K562 (cell line): ENCODE data around the gene GPM6B. TPM values are rescaled to one million over a fixed set of nuclear protein-coding genes. Genes with fewer than 3 reads are reported as not detected.
A peak's percentile ranks its signal among the peaks of the same experiment; 100 is the strongest.

Source experiments
- ATAC-seq: fragments of 200-7000 bp; cut with Tn5 transposase; 3 replicates; pipeline ENCODE4 v1.9.1; 2020; ENCODE audit warnings: moderate library complexity
- BruUV-seq: library from RNA; stranded (reverse); fragments of 400-500 nt; replicated peaks from 2 replicates; lab custom pipeline; 2021; lab: Mats Ljungman, UMichigan
- CTCF ChIA-PET: fragments of 300-600 bp; formaldehyde crosslinking; extraction: SDS; loops from one replicate; lab custom pipeline; 2021; ENCODE audit warnings: low intra/inter-chr PET ratio; lab: Yijun Ruan, JAX
- POLR2A ChIA-PET: fragments of 300-600, 350-650 bp; sonication (Branson Sonifier 250); formaldehyde crosslinking; extraction: SDS; loops from one replicate; lab custom pipeline; 2021; ENCODE audit warnings: antibody characterized with exemption, inconsistent platforms; lab: Yijun Ruan, JAX
- DNase-seq, 4 experiments: peaks; one replicate each; pipeline versions ENCODE4 v3.0.0 to v3.0.0-alpha.2; 2011 to 2018; ENCODE audit warnings: low spot score in 3 of 4, mixed read lengths in 3 of 4; ENCODE audit errors: extremely low read depth in 1 of 4
- FAIRE-seq: peaks from 2 replicates; lab custom pipeline; 2011; peaks lifted over from hg19 to GRCh38; lab: Jason Lieb, UNC
- H2AFZ ChIP-seq: 2 replicates; pipeline ENCODE4 v1.6.0; 2011; ENCODE audit warnings: low read depth, low read length, control low read depth, inconsistent platforms
- H3K27ac ChIP-seq: fragments of 200-600 bp; 3 replicates; pipeline ENCODE4 v1.8.0; 2011; ENCODE audit warnings: low read depth, mild to moderate bottlenecking, control low read depth, inconsistent platforms, low read length, moderate library complexity, mixed read lengths; ENCODE audit errors: extremely low read depth
- H3K27me3 ChIP-seq, 2 experiments: fragments of 300-600 bp in 1 of 2; 2 replicates in 1 of 2; 3 replicates in 1 of 2; pipeline versions ENCODE4 v1.6.0 to v1.8.0; 2011; ENCODE audit warnings: inconsistent platforms in 2 of 2, low read length in 2 of 2, mild to moderate bottlenecking in 1 of 2, mixed read lengths in 1 of 2, moderate library complexity in 1 of 2; ENCODE audit not compliant: control insufficient read depth in 2 of 2, insufficient read depth in 2 of 2
- H3K36me3 ChIP-seq: fragments of 300-600 bp; 3 replicates; pipeline ENCODE4 v1.8.0; 2011; ENCODE audit warnings: mild to moderate bottlenecking, low read length, inconsistent platforms; ENCODE audit not compliant: control insufficient read depth, insufficient read depth
- H3K4me1 ChIP-seq, 2 experiments: fragments of 200-600 bp in 1 of 2; replicated peaks in 1 of 2; 2 replicates in 1 of 2; 3 replicates in 1 of 2; pipeline versions ENCODE4 v1.5.1 to v1.8.0; 2011; ENCODE audit warnings: inconsistent platforms in 2 of 2, low read length in 2 of 2, mild to moderate bottlenecking in 1 of 2, mixed read lengths in 1 of 2, moderate library complexity in 1 of 2; ENCODE audit not compliant: control insufficient read depth in 2 of 2, insufficient read depth in 2 of 2
- H3K4me2 ChIP-seq: 2 replicates; pipeline ENCODE4 v1.6.1; 2011; ENCODE audit warnings: low read length, control low read depth, inconsistent platforms, mixed read lengths; ENCODE audit not compliant: insufficient read depth
- H3K4me3 ChIP-seq: fragments of 200-600 bp; sonication (generic), shearing (Covaris generic); 2 replicates; pipeline ENCODE4 v1.5.1; 2016; ENCODE audit warnings: control low read depth, inconsistent platforms
- H3K79me2 ChIP-seq: fragments of 200-600 bp; 3 replicates; pipeline ENCODE4 v1.8.0; 2011; ENCODE audit warnings: low read length, inconsistent platforms; ENCODE audit not compliant: control insufficient read depth, insufficient read depth
- H3K9ac ChIP-seq, 2 experiments: 2 replicates each; pipeline versions ENCODE4 v1.6.0 to v1.6.1; 2011; ENCODE audit warnings: low read depth in 2 of 2, low read length in 2 of 2, control low read depth in 1 of 2, inconsistent platforms in 1 of 2, mild to moderate bottlenecking in 1 of 2, mixed read lengths in 1 of 2; ENCODE audit not compliant: insufficient read depth in 1 of 2
- H3K9me1 ChIP-seq: one replicate; pipeline ENCODE4 v1.6.0; 2011; ENCODE audit warnings: inconsistent platforms, mild to moderate bottlenecking, low read length, moderate library complexity; ENCODE audit not compliant: control insufficient read depth, insufficient read depth
- H3K9me3 ChIP-seq: replicated peaks from 2 replicates; pipeline ENCODE4 v1.5.1; 2011; ENCODE audit warnings: low read depth, low read length, inconsistent platforms; ENCODE audit not compliant: control insufficient read depth, insufficient read depth
- H4K20me1 ChIP-seq: replicated peaks from 2 replicates; pipeline ENCODE4 v1.6.1; 2011; ENCODE audit warnings: low read length, inconsistent platforms, mixed read lengths; ENCODE audit not compliant: control insufficient read depth, insufficient read depth
- DPF2 ChIP-seq: fragments of 450-650 bp; IDR thresholded peaks from 2 replicates; pipeline ENCODE4 v1.6.1; 2016
- SMARCA5 ChIP-seq: fragments of 450-650 bp; IDR thresholded peaks from 2 replicates; pipeline ENCODE4 v1.6.1; 2016
- ZFP1 ChIP-seq: fragments of 450-650 bp; formaldehyde crosslinking; IDR thresholded peaks from 2 replicates; pipeline ENCODE4 v1.4.0; 2020; ENCODE audit warnings: mild to moderate bottlenecking, mixed read lengths
- in situ Hi-C: fragments of 300-500 bp; cut with MboI; formaldehyde crosslinking; loops from 4 replicates; pipeline ENCODE4 v1.15.0; 2018; ENCODE audit warnings: inconsistent platforms, mixed read lengths
- intact Hi-C: fragments of 100-400 bp; cut with micrococcal nuclease; formaldehyde crosslinking; loops from 2 replicates; pipeline ENCODE4 v1.14.2; 2022
- polyA plus RNA-seq, 8 experiments: library from polyadenylated mRNA; depleted of rRNA in 4 of 8; stranded (reverse) in 5 of 8; unstranded in 3 of 8; fragments of >200 nt; fragmentation: Nextera tagmentation in 2 of 8; fragmentation: Illumina TruSeq in 1 of 8; extraction: Ambion mirVana in 2 of 8; extraction: Trizol in 1 of 8; gene quantifications; 2 replicates each; pipeline versions ENCODE4 v1.2.1 to v1.2.3, GENCODE V29; 2011 to 2014; ENCODE audit warnings: inconsistent platforms in 1 of 8, missing spikeins in 1 of 8
- total RNA-seq, 7 experiments: library from RNA; depleted of rRNA in 6 of 7; stranded (reverse); fragments of >200 nt in 6 of 7; fragmentation: Illumina TruSeq in 2 of 7; extraction: Trizol in 2 of 7; gene quantifications; 2 replicates each; pipeline versions ENCODE4 v1.2.1 to v1.2.3, GENCODE V29; 2011 to 2021; ENCODE audit warnings: low replicate concordance in 1 of 7
- TF ChIP-seq, protein P1 (sequence below): fragments of 450-650 bp; IDR thresholded peaks from 2 replicates; pipeline ENCODE4 v1.6.1; 2016
- TF ChIP-seq, protein P2 (sequence below), 2 experiments: IDR thresholded peaks in 1 of 2; conservative IDR thresholded peaks in 1 of 2; 2 replicates each; pipeline ENCODE4 v1.6.1; 2016; ENCODE audit warnings: low read depth in 2 of 2, mild to moderate bottlenecking in 1 of 2, missing compliant biosample characterization in 1 of 2, missing genetic modification characterization in 1 of 2, moderate library complexity in 1 of 2

Gene GPM6B
- total and polyA plus RNA-seq, 9 of the 15 experiments (the other 6 are each of a cell fraction or from before 2014, with no cell fraction given): 0.14 to 0.32 TPM; not detected in 7

DNA sequence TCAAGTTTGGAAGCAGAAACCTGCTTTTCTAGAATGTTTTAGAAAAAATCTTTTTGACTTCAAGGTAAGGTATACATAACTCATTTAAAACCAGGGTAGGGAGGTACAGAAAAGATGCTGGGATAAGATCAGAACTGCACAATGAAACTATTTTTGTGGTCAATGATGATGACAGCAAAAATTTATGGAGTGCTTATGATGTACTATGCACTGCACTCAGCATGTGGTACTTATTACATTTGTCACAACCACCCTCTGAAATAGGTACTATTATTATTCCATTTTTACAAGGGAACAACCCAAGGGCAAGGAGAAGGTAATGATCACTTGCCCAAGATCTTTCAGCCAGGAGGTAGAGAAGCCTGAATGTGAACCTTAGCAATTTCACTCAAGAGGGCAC is 8.0 kb downstream of the GPM6B start:
- H3K9me1 ChIP-seq: no peaks in the 10 kb centered on the region
- ATAC-seq (no peak), FAIRE-seq (no peak), DNase-seq (no peak)
- ChIA-PET POLR2A (interaction anchor here (0.7 kb wide), 1 partner anchor 15 kb away, joined by 4 read pairs; no protein-coding TSS in a partner anchor), CTCF (no interaction called here)
- no peak overlapping the region for H3K9ac ChIP-seq
- H3K4me1 ChIP-seq: no peaks in the 10 kb centered on the region
- in situ Hi-C loops: no loop called here
- H3K4me2 ChIP-seq: no peak overlapping the region
- no peak overlapping the region for H2AFZ ChIP-seq
- H3K27me3 ChIP-seq: peaks cover 0 to 7% of the 10 kb centered on the region in 2 experiments; a peak in 2 of 5 replicates
- H3K79me2 ChIP-seq: no peaks in the 10 kb centered on the region
- H3K9me3 ChIP-seq: no peaks in the 10 kb centered on the region
- H3K36me3 ChIP-seq: no peaks in the 10 kb centered on the region
- TF ChIP-seq SMARCA5 (no peak), ZFP1 (CRISPR knock-in tag) (no peak), DPF2 (no peak)
- TF ChIP-seq, protein P1, sequence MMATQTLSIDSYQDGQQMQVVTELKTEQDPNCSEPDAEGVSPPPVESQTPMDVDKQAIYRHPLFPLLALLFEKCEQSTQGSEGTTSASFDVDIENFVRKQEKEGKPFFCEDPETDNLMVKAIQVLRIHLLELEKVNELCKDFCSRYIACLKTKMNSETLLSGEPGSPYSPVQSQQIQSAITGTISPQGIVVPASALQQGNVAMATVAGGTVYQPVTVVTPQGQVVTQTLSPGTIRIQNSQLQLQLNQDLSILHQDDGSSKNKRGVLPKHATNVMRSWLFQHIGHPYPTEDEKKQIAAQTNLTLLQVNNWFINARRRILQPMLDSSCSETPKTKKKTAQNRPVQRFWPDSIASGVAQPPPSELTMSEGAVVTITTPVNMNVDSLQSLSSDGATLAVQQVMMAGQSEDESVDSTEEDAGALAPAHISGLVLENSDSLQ: no peak
- TF ChIP-seq, protein P2, sequence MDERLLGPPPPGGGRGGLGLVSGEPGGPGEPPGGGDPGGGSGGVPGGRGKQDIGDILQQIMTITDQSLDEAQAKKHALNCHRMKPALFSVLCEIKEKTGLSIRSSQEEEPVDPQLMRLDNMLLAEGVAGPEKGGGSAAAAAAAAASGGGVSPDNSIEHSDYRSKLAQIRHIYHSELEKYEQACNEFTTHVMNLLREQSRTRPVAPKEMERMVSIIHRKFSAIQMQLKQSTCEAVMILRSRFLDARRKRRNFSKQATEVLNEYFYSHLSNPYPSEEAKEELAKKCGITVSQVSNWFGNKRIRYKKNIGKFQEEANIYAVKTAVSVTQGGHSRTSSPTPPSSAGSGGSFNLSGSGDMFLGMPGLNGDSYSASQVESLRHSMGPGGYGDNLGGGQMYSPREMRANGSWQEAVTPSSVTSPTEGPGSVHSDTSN (CRISPR knock-in tag; IDR thresholded peaks at IDR 0.05; ENCODE audit: low read depth): no peak
- TF ChIP-seq, protein P2 (tag; conservative IDR thresholded peaks at IDR 0.05; ENCODE audit: low read depth): peak; percentile 33; the same call in 1 of the 2 replicates
- H4K20me1 ChIP-seq: no peaks in the 10 kb centered on the region
- intact Hi-C loops: no loop called here
- no TSS peak for BruUV-seq
- H3K4me3 ChIP-seq: no peak overlapping the region
- no peak overlapping the region for H3K27ac ChIP-seq
